HG02885 (cell line): Measurements from ENCODE around the gene LHFPL6.
A peak's percentile ranks its signal among the peaks of the same experiment; 100 is the strongest.

Experiments used
- ATAC-seq: cut with Tn5 transposase; IDR thresholded peaks from one replicate; pipeline ENCODE4 v1.9.1; 2021; ENCODE audit warnings: mild to moderate bottlenecking; ENCODE audit not compliant: unreplicated experiment, poor library complexity

Gene LHFPL6

DNA sequence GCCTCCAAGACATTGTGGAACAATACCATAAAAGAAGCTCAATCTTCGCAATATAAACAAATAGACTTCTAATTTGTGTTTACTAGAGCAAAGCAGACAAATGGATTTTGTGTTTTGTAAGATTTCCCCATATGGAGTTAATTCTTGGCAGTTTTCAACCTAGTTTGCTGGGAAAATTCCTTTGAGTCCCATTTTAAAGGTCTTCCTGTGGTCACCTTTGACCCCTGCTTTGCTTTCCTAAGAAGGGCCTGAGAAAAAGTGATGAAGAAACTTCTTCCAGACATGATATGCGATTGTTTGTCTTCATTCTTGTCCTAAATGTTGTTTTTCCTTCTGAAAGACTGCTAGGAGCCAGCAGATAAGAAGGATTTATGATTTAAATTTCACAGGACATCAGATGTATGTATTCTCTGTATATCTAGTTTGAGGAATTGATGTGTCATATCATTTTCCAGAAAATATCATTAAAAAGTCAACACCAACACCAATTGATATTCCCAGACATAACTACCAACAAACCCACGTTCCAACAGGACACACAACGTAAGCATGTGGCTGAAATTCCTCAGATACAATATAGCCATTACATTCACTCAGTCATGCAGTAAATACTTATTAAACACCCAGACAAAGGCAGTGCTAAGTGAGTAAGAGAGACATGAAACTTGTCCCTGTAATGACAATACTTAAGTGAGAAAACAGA, 276.4 kb downstream of the LHFPL6 start:
- ATAC-seq, result no peak

DNA sequence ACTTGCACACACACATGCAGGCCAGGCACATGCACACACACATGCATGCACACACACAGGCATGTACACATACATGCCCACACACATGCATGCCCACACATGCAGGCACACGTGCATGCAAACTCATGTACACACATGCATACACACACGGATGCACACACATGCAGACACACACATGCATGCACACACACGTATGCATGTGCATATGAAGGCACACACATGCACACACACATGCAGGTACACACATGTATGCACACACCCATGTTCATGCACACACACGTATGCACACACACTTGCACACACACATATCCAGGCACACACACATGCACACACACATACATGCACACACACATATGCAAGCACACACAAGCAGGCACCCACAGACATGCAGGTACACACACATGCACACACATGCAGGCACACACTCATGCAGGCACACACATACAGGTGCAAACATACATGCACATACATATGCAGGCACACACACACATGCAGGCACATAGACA, 278.1 kb downstream of the LHFPL6 start:
- no peak for ATAC-seq

DNA sequence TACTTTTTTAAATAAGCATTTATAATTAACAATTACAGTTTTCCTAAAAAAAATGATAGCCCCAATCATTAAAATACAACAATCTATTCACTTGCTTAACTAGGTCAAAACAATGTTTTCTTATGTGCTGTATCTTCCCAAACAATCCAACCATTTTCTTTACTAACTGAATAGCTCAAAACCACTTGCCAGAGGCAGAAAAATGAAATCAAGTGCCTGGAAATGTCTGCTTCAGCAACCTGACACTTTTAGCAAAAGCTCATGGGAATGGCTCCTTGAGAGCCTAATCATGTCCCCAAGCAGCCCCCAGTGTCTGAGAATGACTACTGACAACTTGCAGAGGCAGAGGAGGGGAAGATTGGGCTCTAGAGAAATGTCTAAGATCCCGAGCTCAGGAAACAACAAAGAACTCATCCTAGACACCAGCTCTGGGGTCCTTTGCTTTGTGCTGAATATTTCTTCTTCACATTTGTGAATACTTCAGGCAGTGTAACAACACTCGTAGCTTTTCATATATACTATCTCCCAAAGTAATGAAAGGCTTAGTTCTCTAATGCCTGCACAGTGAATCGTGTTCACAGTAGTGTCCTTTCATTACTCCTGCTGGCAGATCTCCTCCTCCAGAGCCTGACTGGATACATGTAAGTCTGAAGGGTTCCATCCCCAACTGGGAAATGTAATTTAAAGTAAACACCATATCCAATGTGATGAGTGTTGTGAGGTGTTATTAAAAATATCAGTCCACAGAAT, 280.0 kb downstream of the LHFPL6 start:
- no peak for ATAC-seq

DNA sequence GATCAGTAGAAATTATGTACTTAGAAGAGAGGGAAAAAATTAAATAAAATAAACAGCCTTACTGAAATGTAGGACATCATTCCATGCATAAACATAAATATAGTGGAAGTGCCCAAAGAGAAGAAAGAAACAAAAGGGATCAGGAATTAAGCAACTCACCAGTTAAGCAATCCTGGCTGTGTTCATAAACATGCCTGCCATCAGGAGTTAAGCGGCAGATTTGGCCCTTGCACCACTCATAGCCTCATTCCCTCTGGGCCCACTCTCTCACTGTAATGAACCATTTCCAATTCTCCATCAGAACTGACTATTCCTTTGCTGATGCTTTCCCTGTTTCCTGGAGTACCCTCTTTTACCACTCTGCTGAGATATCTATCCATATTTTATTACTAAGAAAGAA, 281.4 kb downstream of the LHFPL6 start:
- ATAC-seq, result no peak

DNA sequence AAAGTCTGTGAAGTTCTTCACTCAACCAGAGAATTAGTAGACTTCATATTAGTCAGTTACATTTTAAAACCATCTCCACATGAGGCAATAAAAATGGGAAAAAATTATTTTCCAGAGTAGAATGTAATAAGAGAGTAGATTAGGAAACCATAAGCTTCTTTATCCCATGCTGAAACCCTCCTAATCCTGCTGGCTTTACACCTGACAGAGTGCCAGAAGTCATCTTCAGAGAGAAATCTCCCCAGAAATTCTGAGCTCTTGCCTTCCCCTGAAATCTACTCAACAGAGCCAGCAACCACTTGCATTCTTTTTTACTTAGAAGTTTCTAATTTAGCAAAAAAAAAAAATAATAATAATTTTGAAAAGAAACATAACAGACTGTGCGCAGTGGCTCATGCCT, 284.8 kb downstream of the LHFPL6 start:
- no peak for ATAC-seq

DNA sequence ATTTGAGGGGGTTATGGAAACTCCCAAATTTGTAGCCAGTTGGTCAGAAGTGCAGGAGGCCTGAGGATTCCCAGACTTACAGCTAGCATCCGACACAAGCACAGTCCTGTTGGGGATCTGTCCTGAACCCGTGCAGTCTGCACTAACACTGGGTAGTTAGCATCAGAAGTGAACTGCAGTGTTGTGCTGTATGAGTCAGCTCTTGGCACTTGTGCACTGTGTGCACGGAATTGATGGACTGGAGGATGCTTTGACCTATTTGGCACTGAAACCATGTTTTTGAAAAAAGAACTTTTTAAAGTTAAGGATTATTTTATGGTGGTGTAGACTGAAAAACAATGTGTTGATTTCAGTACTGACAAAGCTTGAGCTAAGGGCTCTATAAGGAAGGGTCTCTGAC, 285.7 kb downstream of the LHFPL6 start:
- ATAC-seq, result no peak

DNA sequence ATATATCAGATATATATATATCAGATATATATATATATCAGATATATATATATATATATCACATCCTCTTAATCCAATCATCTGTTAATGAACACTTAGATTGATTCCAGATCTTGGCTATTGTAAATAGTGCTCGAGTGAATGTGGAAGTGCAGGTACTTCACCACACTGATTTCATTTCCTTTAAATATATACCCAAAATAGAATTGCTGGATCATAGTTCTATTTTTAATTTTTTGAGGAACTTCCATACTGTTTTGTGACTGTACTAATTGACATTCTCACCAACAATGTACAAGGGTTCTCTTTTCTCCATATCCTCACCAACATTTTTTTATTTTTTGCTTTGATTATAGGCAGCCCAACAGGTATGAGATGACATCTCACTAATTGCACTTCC, 287.2 kb downstream of the LHFPL6 start:
- ATAC-seq, result no peak

DNA sequence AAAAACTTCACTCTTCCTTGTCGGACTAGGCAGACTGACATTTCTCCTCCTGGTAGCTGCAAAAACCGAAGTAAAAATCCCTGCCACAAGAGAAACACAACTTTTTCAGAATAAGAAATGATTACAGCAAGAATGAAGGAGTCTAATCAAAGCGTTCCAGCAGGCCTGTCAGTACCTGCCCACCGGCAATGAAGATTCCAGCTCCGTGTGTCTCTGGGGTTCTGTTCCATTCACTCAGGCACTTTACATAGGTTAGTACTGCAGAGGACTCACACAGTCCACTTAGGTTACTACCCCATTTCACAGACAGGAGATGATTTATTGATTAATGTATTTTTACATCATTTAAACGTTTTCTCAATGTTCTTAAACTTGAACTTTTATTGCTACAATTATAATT, 289.3 kb downstream of the LHFPL6 start:
- no peak for ATAC-seq

DNA sequence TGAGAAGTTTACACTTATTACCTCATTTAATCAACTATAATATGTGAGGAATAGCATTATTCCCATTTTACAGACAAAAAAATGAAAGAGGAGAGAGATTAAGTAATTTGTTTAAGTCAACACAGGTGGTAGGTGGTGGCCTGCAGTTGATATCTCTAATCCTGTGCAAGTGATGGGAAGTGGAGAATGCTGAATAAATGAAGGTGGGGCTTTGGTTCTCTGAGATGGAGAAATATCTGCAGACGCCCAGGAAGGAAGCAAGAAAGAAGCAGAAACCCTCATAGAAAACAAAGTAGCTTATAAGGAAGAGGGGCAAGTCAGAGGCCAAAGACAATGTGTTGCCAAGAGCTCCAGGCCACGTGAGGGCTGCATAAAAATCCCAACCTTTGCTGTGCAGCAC, 290.4 kb downstream of the LHFPL6 start:
- ATAC-seq, result no peak

DNA sequence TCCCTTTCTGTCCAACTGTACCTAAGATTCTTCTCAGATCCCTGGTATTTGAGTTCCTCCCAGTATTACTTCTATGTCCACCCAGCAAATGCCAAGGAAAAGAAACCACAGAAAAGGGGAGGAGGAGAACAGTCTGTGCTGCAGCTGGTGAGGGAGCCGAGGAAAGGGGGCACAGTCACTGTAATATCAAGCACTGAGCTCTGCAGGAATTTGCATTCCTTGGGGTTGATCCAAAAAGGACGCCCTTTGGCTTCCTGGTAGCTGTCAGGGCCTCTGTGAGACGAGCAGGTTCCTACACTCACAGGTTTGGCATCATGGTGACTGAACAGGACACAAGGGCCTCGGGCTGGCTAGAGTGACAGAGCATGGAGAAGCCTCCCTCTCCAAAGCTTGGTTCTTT, 291.4 kb downstream of the LHFPL6 start:
- ATAC-seq, result no peak

DNA sequence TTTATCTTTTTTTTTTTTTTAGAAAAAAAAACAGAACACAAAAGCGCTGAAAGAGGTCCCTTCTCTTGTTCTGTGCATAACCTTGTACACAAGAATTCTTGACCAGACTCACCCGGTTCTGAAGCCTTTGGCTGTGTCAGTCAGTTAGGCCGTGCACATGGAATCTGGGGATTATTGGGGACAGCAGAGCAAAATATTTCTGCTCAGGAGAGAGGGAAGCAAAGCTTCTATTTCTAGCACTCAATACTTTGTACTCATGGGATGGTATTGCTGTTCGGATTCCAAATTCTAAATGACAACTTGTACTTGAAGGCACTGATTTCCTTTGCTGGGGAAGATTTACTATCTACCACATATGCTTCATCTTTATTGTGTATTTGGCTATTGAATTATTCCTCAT, 292.0 kb downstream of the LHFPL6 start:
- ATAC-seq, result no peak

DNA sequence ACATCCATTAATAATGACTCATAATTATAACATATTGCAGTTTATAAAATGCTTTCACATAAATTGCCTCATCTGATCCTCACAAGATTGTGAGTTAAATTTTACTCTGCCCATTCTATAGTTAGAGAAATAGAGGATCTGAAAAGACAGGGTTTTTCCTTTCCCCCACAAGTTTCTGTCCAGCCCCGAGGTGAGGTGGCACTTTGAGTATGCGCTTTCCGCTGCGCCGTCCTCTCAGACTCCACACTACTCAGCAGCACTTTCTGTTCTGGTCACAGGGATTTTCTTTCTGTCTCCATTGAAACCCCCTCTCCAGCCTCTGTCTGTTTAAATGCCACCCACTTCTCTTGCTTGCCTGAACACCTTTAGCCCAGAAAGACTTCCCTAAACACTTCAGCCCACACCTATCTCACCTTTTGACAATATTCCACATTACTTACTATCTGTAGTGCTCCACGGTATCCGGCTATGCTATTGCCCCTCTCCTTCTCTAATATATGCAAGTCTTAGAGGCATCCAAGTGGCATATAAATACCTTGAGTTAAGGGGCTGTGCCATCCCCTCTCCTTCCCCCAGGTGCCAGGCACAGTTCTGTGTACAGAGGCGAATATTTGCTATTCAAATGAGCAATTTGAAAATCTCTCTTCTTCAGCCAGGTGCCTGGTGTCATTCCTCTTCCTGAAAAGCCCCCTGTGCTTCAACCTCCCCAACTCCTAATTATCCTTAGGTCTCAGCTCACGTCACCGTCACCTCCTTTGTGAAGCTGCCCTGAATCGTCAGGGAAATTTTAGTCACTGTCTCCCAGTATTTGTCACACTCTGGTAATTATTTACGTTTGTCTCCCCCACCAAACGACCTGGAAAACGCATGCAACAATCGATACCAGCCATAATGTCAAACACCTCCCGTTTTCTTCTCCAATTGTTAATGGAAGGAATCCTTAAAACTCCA, 296.1 kb downstream of the LHFPL6 start:
- peak; percentile 95 for ATAC-seq

DNA sequence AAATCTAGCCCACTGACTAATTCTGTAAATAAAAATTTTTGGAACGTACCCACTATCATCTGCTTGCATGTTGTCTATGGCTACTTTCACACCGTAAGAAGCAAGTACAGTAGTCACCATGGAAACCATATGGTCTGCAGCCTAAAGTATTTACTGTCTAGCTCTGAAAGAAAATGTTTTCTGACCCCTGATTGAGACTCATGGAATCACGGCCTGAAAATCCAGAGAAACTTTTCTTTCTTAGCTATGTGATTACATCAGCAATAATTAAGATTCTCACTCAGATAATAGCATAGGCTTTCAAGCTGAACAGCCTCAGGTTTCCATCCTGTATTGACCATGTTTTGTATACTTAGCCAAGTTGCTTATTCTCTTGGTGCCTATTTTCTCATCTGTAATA, 300.2 kb downstream of the LHFPL6 start:
- no peak for ATAC-seq

DNA sequence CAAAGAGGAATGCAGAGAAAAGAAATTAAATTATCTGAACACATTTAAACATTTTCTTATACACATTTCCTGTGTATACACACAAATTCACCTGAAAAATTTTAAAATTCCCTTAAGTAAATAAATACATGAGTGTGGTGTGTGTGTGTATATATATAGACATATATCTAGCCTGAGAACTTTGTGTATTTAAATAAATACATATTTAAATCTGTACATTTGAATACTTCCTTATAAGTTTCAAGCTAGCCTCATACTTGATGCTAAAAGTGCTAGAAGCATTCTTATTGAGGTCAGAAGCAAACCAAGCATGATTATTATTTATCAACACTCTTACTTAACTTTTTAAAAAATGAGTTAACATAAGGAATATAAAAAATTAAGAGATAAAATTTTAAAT, 304.0 kb downstream of the LHFPL6 start:
- no peak for ATAC-seq

DNA sequence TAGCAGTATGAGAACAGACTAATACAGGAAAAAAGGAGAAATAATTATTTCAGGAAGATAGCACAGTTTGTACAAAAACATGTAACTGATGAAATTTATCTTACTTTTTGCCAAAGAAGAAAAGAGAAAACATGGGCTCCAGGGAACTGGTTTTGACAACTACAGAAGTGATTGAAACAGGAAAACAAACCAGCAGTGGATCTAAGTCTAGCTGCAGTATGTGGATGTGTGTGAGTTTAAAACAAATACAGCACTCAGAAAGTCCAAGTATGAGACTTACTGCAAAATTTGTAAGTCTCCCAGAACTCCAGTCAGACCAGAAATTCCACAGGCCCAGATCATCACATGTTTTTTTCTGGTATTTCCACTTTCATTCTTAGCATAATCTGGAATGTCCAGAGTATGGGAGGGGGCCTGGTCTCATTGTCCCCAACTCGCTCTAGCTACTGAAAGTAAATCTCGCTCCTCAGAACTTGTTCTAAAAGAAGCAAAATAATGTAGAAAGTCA, 305.3 kb downstream of the LHFPL6 start:
- no peak for ATAC-seq

DNA sequence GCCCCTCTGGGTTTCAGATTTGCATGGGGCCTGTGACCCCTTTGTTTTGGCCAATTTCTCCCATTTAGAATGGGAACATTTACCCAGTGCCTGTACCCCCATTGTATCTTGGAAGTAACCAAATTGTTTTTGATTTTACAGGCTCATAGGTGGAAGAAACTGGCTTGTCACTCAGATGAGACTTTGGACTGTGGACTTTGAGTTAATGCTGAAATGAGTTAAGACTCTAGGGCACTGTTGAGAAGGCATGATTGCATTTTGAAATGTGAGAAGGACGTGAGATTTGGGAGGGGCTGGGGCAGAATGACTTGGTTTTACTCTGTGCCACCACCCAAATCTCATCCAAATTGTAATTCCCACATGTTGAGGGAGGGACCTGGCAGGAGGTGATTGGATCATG, 306.0 kb downstream of the LHFPL6 start:
- no peak for ATAC-seq

DNA sequence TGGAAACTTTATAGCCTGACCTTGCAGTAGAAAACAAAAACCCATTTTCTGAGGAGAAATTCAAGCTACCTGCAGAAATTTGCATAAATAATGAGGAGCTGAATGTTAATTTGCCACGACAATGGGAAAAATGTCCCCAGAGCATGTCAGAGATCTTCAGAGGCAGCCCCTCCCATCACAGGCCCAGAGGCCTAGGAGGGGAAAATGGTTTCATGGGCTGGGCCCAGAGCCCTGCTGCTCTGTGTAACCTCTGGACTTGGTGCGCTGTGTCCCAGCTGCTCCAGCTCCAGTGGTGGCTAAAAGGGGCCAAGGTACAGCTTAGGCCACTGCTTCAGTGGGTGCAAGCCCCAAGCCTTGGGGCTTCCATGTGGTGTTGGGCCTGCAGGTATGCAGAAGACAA, 306.8 kb downstream of the LHFPL6 start:
- no peak for ATAC-seq
